Endothelial cell of umbilical vein (primary cell): ENCODE data around the gene OR2AG1.

Experiments
- CTCF ChIP-seq, 2 donors: IDR thresholded peaks; 1 replicate in 1 of 2; 2 replicates in 1 of 2; pipeline ENCODE4 v1.5.1; 2011; ENCODE audit warnings: low read length in 2 of 2, mild to moderate bottlenecking in 2 of 2, moderate library complexity in 2 of 2, control low read depth in 1 of 2, inconsistent platforms in 1 of 2, low read depth in 1 of 2; ENCODE audit not compliant: insufficient read depth in 1 of 2; ENCODE audit errors: extremely low read depth in 1 of 2
- EZH2 ChIP-seq: IDR thresholded peaks from 2 replicates; pipeline ENCODE4 v1.6.1; 2012; ENCODE audit warnings: borderline replicate concordance, low read depth, mild to moderate bottlenecking, moderate library complexity, low read length, inconsistent platforms; ENCODE audit not compliant: severe bottlenecking
- FOS ChIP-seq: IDR thresholded peaks from 2 replicates; pipeline ENCODE4 v1.6.1; 2011; ENCODE audit warnings: mild to moderate bottlenecking, low read length, moderate library complexity, borderline replicate concordance; ENCODE audit not compliant: insufficient read depth
- GATA2 ChIP-seq: IDR thresholded peaks from 2 replicates; pipeline ENCODE4 v1.7.0; 2011; ENCODE audit warnings: low read depth, mild to moderate bottlenecking, moderate library complexity, mixed read lengths, low read length; ENCODE audit not compliant: insufficient read length, insufficient read depth
- JUN ChIP-seq: IDR thresholded peaks from 2 replicates; pipeline ENCODE4 v1.6.1; 2011; ENCODE audit warnings: borderline replicate concordance, low read depth; ENCODE audit not compliant: insufficient read length, insufficient read depth
- MAX ChIP-seq: IDR thresholded peaks from 2 replicates; pipeline ENCODE4 v1.6.1; 2011; ENCODE audit not compliant: insufficient read depth, insufficient read length
- MYC ChIP-seq: IDR thresholded peaks from one replicate; pipeline ENCODE4 v1.6.1; 2011; ENCODE audit warnings: mild to moderate bottlenecking, low read depth, low read length
- POLR2A ChIP-seq: IDR thresholded peaks from 2 replicates; pipeline ENCODE4 v1.6.1; 2012; ENCODE audit warnings: low read depth, mild to moderate bottlenecking, control low read depth, low read length
- POLR2AphosphoS5 ChIP-seq: IDR thresholded peaks from 2 replicates; pipeline ENCODE4 v1.6.1; 2012; ENCODE audit warnings: low read depth, mild to moderate bottlenecking, control low read depth, low read length, moderate library complexity; ENCODE audit not compliant: insufficient read depth

- TF ChIP-seq EZH2 = no peak
- TF ChIP-seq CTCF (IDR thresholded peaks at IDR 0.05; ENCODE audit: extremely low read depth in 1 of 2, insufficient read depth in 1 of 2, low read depth in 1 of 2, low read length in 2 of 2) = no peak
- no peak for TF ChIP-seq POLR2AphosphoS5
- TF ChIP-seq POLR2A = no peak
- no peak for TF ChIP-seq MAX
- TF ChIP-seq MYC = no peak
- TF ChIP-seq JUN = no peak
- TF ChIP-seq GATA2 = no peak
- no peak for TF ChIP-seq FOS
These were observed 11.8 kb downstream of the OR2AG1 start for GRCh38 chr11:6794639-6795038.
